GM19023 (cell line): ENCODE measurements around the gene CYREN.
"Not testable (repeated sequence)": the region's sequence is repeated elsewhere in the genome, so short reads cannot be mapped to it uniquely, and the experiment has no call there.

Experiments
- ATAC-seq: cut with Tn5 transposase; IDR thresholded peaks from one replicate; pipeline ENCODE4 v1.9.1; 2021; ENCODE audit warnings: mild to moderate bottlenecking, moderate library complexity; ENCODE audit not compliant: unreplicated experiment

The CYREN gene

DNA sequence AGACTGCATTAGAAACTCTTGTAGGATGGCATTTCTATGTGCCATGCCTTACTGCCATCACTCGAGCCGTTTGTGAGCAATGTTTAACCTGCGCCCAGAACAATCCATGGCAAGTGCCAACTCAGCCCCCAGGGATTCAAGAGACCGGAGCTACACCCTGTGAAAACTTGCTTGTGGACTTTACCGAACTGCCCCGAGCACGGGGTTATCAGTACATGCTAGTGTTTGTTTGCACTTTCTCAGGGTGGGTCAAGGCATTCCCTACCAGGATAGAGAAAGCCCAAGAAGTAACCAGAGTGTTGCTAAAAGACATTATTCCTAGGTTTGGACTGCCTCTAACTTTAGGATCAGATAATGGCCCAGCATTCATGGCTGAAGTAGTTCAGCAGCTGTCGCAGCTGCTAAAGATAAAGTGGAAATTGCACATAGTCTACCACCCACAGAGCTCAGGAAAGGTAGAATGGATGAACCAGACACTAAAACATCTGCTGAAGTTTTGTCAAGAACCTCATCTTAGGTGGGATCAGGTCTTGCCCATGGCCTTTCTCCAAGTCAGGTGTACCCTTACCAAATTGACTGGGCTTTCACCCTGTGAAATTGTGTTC, 8.9 kb upstream of the CYREN start:
- ATAC-seq = no peak

DNA sequence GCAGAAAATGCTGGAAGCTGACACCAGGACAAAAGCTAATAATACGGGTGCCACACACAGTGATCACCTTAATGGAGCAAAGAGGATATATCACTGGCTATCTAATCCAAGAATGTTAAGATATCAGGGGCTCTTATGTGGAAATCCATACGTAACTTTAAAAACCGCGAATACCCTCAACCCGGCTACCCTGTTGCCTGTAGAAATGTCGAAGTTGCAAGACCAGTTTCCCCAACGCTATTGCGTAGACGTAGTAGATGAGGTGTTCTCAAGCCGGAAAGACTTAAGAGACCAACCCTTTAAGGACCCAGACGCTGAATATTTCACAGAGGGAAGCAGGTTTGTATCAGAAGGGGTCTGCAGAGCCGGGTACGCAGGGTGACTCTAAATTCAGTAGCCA, 7.9 kb upstream of the CYREN start:
- ATAC-seq = no peak

GRCh38 chr7:135177028-135177696, 6.7 kb upstream of the CYREN start:
- ATAC-seq = no peak

- ATAC-seq = no peak
Observed at GRCh38 chr7:135175931-135176330, 5.4 kb upstream of the CYREN start.

DNA sequence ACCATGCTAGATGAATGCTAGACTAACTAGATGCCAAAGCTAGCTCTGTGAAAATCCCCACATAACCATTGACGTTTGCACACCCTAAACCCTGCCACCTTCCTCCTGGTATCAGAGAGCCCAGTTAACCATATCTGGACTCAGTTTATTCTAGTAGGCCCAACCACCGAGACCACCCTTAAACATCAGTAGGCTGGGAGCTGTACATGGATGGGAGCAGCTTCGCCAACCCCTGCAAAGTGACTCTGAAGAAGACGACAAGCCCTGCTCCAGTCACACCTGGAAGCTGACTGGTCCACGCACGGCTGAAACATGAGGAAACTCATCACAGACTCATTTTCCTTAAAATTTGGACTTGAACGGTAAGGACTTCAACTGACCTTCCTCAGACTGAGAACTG, 4.4 kb upstream of the CYREN start:
- ATAC-seq = no peak

- not testable (repeated sequence) for ATAC-seq
Observed at GRCh38 chr7:135173916-135174315, 3.4 kb upstream of the CYREN start.

- ATAC-seq = not testable (repeated sequence)
Observed at GRCh38 chr7:135171581-135172291, 1.2 kb upstream of the CYREN start.

GRCh38 chr7:135170998-135171481, 533 bp upstream of the CYREN start:
- peak; percentile 24 for ATAC-seq

DNA sequence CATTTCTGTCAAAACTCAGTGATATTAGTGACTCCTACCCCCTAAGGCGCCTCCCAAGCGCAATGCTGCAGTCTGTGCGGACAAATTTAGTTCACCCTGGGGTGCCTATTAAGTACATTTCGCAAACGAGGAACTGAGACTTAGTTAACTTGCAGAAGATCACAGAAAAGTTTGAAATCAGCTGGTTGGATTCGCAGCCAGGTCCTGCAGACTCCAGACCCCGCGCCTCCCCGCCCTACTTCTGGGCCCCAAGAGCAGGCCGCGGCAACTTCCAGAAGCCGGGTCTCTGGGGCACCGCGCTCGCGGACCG, 588 bp downstream of the CYREN start:
- no peak for ATAC-seq

DNA sequence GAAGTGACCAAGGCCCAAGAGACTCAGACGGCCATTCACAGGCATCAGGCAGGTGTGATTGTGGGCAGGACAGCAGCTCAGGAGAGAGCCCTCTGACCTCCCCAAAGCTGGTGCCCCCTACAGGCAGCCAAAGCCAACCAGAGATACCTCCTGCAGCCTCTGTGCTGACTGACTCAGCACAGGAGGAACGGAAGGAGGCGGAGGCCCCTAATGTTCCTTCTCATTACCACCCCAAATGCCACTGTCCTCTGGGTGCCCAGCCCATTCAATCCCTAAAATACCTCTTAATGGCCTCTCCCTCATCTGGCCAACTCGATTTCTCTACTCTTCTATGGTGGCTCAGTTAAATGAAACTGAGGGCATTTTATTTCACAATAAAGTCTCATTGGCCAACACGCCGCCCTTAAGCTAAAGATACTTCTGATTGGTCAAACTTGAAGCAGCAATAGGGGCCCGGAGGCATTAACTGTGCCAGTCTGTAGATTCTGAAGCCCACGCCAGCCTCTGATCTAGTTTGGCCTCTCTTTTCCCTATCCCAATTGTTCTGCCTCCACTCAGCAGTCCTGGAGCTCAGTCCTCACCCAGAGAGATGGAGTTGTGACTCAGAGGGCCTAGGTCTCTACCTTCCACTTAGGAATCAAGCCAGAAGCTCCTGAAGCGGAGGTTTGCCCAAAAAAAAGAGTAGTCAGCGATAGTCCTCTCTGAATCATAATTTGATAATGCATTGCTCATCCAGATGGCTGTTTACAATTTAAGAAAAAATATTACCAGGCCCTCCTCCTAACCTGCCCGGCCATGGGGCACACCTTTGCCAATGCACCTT, 1.2 kb downstream of the CYREN start:
- peak; percentile 38 for ATAC-seq

DNA sequence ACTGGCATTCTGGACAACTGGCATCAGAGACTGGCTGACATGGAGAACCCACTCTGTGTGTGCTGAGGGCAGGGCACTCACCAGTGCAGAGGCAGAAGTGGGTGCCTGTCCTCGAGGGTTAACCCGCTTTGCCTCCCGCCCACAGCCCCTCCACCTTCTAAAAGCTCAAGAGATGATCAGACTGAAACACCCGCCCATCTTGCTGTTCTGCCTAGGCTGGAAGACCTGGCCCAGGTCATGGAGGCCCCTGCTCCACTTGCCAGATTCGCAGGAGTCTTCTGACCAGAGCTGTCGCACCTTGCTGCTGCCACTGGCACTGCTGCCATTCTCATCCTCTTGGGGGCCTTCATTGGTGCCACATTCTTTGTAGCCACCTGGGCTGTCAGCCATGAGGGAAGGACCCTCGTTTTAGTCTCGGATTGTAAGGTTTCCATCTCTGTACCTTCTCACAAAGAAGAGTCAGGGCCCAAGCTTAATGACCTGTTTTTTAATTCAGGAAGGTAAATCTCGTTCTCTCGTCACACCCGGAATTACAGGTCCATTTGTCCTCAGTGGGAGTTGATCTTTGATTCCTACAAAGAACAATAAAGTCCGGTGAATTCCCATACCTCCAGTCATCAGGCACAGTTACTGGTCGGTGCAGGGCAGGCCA, 1.9 kb downstream of the CYREN start:
- no peak for ATAC-seq

- no peak for ATAC-seq
Observed at GRCh38 chr7:135168001-135168400, 2.5 kb downstream of the CYREN start.

GRCh38 chr7:135167365-135167917, 3.1 kb downstream of the CYREN start:
- no peak for ATAC-seq

DNA sequence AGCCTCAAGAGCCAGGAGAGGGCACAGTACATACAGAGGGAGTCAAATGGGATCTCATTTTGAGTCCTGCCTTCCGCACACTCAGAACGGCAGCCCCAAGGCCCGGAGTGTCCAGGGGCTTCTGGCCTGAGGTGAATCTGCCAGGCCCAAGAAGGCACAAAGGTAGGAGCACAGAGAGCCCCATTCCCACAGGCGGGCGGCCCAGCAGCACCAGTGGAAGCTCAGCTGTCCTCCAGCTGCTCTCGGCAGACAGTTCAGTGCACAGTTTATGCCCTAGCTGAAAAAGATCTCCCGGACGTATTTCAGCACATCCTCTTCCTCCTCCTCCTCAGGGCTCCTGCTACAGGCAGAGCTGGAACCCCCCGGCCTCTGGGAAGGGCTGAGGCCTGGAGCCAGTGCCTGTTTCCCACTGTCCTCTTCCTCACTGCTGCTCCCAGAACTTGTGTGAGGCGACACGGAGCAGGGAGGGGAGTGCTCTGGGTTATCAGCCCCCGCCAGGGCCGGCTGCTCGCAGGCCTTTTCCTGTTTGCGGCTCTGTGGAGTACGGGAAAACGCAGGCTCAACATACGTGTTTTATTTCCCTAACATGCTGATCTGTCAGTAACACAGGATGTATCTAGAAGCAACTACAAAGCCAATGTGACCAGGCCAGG, 4.0 kb downstream of the CYREN start:
- ATAC-seq = no peak

GRCh38 chr7:135165862-135166261, 4.6 kb downstream of the CYREN start:
- no peak for ATAC-seq

DNA sequence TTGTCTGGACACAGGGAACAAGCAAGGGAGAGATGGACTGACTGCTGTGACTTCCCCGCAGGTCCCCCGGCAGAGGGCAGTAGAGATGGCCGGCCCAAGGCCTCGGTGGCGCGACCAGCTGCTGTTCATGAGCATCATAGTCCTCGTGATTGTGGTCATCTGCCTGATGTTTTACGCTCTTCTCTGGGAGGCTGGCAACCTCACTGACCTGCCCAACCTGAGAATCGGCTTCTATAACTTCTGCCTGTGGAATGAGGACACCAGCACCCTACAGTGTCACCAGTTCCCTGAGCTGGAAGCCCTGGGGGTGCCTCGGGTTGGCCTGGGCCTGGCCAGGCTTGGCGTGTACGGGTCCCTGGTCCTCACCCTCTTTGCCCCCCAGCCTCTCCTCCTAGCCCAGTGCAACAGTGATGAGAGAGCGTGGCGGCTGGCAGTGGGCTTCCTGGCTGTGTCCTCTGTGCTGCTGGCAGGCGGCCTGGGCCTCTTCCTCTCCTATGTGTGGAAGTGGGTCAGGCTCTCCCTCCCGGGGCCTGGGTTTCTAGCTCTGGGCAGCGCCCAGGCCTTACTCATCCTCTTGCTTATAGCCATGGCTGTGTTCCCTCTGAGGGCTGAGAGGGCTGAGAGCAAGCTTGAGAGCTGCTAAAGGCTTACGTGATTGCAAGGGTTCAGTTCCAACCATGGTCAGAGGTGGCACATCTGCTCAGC, 6.0 kb downstream of the CYREN start:
- no peak for ATAC-seq

DNA sequence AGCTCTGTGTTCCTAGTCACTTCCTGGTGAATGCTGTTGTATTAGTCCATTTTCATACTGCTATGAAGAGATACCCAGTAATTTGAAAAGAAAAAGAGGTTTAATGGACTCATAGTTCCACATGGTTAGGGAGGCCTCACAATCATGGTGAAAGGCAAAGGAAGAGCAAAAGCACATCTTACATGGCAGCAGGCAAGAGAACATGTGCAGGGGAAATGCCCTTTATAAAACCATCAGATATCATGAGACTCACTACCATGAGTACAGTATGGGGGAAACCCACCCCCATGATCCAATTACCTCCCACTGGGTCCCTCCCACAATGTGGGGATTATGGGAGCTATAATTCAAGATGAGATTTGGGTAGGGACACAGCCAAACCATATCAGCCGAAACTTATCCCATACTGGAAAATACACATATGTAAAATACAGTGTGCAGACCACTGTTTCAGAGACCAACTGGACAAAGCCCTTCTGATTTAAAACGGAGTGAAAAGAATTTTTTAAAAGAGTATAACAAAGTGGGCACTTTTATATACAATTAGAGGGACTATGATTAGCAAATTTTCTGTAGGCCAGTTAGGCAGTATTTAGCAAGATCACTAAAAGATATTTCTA, 8.0 kb downstream of the CYREN start:
- no peak for ATAC-seq

DNA sequence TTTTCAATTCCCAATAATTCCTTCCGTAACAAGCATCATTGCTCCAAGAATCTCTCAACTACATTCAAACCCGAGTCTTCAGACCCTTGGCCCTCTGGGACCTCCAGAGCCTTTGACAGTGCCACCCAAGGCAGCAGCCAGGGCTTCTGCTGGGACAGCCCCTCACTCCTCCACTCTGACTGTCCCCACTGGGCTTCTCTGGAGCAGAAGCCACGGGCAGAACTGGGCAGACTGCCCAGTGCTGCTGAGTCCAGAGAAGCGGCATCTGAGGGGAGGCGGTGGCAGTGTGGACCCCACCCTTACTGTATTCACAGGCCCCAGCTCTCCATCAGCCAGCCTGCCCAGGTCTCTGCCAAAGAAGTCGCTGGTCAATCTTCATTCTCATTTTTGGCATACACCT, 8.8 kb downstream of the CYREN start:
- no peak for ATAC-seq
